Retina (tissue), 1 donor: Measurements from ENCODE around the gene SDR39U1.
A peak's percentile ranks its signal among the peaks of the same experiment; 100 is the strongest.

Experiments
- DNase-seq: peaks from one replicate; pipeline ENCODE4 v3.0.0-alpha.2; 2016

The SDR39U1 gene

GRCh38 chr14:24441485-24441884 lies 1.1 kb downstream of the SDR39U1 start:
- DNase-seq = no peak

GRCh38 chr14:24440606-24441399 lies 1.8 kb downstream of the SDR39U1 start:
- no peak for DNase-seq

GRCh38 chr14:24439830-24440605 lies 2.6 kb downstream of the SDR39U1 start:
- no peak for DNase-seq

GRCh38 chr14:24439257-24439656 lies 3.3 kb downstream of the SDR39U1 start:
- no peak for DNase-seq

- no peak for DNase-seq
Observed at GRCh38 chr14:24438223-24439097, 4.1 kb downstream of the SDR39U1 start.

- DNase-seq = no peak
Observed at GRCh38 chr14:24437736-24438067, 4.9 kb downstream of the SDR39U1 start.

- no peak for DNase-seq
Observed at GRCh38 chr14:24437020-24437735, 5.4 kb downstream of the SDR39U1 start.

GRCh38 chr14:24436355-24437019 lies 6.1 kb downstream of the SDR39U1 start:
- peak; percentile 65 for DNase-seq

GRCh38 chr14:24435998-24436354 lies 6.6 kb downstream of the SDR39U1 start:
- DNase-seq = no peak

GRCh38 chr14:24435192-24435810 lies 7.3 kb downstream of the SDR39U1 start:
- DNase-seq = no peak

- no peak for DNase-seq
Observed at GRCh38 chr14:24434676-24435075, 7.9 kb downstream of the SDR39U1 start.

GRCh38 chr14:24434036-24434435 lies 8.5 kb downstream of the SDR39U1 start:
- no peak for DNase-seq

GRCh38 chr14:24432259-24433131 lies 10.1 kb downstream of the SDR39U1 start:
- no peak for DNase-seq

- DNase-seq = peak; percentile 80
Observed at GRCh38 chr14:24431569-24432258, 10.9 kb downstream of the SDR39U1 start.

GRCh38 chr14:24430682-24431568 lies 11.7 kb downstream of the SDR39U1 start:
- DNase-seq = no peak

GRCh38 chr14:24430143-24430681 lies 12.4 kb downstream of the SDR39U1 start:
- peak; percentile 70 for DNase-seq

GRCh38 chr14:24429395-24430142 lies 13.0 kb downstream of the SDR39U1 start, which contains the start of the genes CBLN3 and KHNYN:
TSS of gene CBLN3 (minus strand) at chr14:24429668. CDS start at chr14:24429054, 614 bp downstream.
TSS of gene KHNYN (plus strand) at chr14:24429954. CDS start at chr14:24430731, 777 bp downstream.
- DNase-seq = peak; percentile 89
